Nephron progenitor cell (in vitro differentiated cells): Measurements from ENCODE around the gene MOV10L1.
"Not testable (repeated sequence)": the region's sequence is repeated elsewhere in the genome, so short reads cannot be mapped to it uniquely, and the experiment has no call there.

Source experiments
- DNase-seq: peaks from one replicate; pipeline ENCODE4 v3.0.0; 2021
- H3K27ac Mint-ChIP-seq: 2 replicates; pipeline ENCODE4 v1.8.0; 2021; ENCODE audit warnings: mild to moderate bottlenecking, moderate library complexity, mixed read lengths
- H3K27me3 Mint-ChIP-seq: 2 replicates; pipeline ENCODE4 v1.8.0; 2021; ENCODE audit warnings: mild to moderate bottlenecking, low read depth, mixed read lengths; ENCODE audit not compliant: poor library complexity
- H3K36me3 Mint-ChIP-seq: 2 replicates; pipeline ENCODE4 v1.8.0; 2021; ENCODE audit warnings: low read depth, mixed read lengths
- H3K4me1 Mint-ChIP-seq: 2 replicates; pipeline ENCODE4 v1.8.0; 2021; ENCODE audit warnings: mixed read lengths
- H3K4me3 Mint-ChIP-seq: 2 replicates; pipeline ENCODE4 v1.8.0; 2021; ENCODE audit warnings: mild to moderate bottlenecking, moderate library complexity, mixed read lengths
- H3K9me3 Mint-ChIP-seq: 2 replicates; pipeline ENCODE4 v1.8.0; 2021; ENCODE audit warnings: mild to moderate bottlenecking, moderate library complexity, mixed read lengths
- TF ChIP-seq, protein P1 (sequence below): fragments of 200-600 bp; sonication (generic); IDR thresholded peaks from 2 replicates; pipeline ENCODE4 v1.5.0; 2021; ENCODE audit warnings: antibody characterized with exemption

Gene MOV10L1

DNA sequence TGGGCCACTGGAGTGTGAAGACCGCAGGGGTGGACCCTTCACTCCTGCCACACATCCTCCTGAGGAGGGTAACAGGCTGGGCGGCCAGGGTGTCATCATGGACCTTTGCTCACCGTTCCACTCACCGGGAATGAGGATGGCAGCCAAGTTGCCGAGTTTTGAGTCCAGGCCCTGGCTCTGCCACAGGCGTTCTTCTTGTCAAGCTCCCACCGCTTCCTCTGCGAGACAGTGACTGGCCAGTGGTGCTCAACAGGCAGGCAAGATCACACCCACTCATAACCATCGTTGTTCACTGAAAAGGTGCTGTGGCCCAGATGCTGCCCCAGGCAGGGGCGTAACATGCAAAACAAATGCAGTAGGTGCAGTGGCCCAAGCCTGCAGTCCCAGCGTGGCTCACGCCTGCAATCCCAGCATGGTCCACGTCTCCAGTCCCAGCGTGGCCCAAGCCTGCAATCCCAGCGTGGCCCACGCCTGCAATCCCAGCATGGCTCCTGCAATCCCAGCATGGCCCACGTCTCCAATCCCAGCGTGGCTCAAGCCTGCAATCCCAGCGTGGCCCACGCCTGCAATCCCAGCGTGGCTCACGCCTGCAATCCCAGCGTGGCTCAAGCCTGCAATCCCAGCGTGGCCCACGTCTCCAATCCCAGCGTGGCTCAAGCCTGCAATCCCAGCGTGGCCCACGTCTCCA lies 75.8 kb downstream of the MOV10L1 start:
- TF ChIP-seq, protein P1, sequence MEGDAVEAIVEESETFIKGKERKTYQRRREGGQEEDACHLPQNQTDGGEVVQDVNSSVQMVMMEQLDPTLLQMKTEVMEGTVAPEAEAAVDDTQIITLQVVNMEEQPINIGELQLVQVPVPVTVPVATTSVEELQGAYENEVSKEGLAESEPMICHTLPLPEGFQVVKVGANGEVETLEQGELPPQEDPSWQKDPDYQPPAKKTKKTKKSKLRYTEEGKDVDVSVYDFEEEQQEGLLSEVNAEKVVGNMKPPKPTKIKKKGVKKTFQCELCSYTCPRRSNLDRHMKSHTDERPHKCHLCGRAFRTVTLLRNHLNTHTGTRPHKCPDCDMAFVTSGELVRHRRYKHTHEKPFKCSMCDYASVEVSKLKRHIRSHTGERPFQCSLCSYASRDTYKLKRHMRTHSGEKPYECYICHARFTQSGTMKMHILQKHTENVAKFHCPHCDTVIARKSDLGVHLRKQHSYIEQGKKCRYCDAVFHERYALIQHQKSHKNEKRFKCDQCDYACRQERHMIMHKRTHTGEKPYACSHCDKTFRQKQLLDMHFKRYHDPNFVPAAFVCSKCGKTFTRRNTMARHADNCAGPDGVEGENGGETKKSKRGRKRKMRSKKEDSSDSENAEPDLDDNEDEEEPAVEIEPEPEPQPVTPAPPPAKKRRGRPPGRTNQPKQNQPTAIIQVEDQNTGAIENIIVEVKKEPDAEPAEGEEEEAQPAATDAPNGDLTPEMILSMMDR, result no peak
- H3K27me3 Mint-ChIP-seq, result peaks cover 47% of the 10 kb centered on the region
- peaks cover 12% of the 10 kb centered on the region for H3K4me1 Mint-ChIP-seq
- H3K27ac Mint-ChIP-seq, result no peak overlapping the region
- H3K36me3 Mint-ChIP-seq, result no peaks in the 10 kb centered on the region
- DNase-seq, result no peak
- H3K9me3 Mint-ChIP-seq, result peaks cover 7% of the 10 kb centered on the region
- no peak overlapping the region for H3K4me3 Mint-ChIP-seq

DNA sequence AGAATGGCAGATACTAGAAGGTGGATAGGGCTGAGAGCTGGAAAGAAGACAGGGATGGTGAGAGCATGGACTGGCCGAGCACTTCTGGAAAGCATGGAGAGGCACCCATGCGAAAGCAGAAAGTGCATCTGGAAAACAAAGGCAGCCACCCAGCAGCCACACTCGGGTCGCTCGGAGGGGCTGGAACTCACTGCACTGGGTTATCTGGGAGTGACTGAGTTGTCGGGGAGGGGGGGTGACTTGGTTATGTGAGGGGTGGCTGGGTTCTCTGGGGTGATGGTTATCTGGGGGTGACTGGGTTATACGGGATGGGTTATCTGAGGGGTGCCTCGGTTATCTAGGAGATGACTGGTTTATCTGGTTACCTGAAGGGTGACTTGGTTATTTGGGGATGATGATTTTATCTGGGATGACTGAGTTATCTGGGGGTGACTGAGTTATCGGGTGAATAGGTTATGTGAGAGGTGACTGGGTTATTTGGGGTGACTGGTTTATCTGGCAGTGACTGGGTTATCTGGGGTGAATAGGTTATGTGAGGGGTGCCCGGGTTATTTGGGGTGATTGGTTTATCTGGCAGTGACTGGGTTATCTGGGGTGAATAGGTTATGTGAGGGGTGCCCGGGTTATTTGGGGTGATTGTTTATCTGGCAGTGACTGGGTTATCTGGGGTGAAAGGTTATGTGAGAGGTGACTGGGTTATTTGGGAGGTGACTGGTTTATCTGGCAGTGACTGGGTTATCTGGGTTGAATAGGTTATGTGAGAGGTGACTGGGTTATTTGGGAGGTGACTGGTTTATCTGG lies 78.1 kb downstream of the MOV10L1 start:
- Mint-ChIP-seq H3K4me3 (peak overlapping the region; percentile 43), H3K27me3 (peaks cover 65% of the 10 kb centered on the region), H3K4me1 (peaks cover 9% of the 10 kb centered on the region), H3K27ac (no peak overlapping the region), H3K9me3 (peaks cover 7% of the 10 kb centered on the region), H3K36me3 (no peaks in the 10 kb centered on the region)
- TF ChIP-seq, protein P1, result no peak
- DNase-seq, result peak; percentile 10

DNA sequence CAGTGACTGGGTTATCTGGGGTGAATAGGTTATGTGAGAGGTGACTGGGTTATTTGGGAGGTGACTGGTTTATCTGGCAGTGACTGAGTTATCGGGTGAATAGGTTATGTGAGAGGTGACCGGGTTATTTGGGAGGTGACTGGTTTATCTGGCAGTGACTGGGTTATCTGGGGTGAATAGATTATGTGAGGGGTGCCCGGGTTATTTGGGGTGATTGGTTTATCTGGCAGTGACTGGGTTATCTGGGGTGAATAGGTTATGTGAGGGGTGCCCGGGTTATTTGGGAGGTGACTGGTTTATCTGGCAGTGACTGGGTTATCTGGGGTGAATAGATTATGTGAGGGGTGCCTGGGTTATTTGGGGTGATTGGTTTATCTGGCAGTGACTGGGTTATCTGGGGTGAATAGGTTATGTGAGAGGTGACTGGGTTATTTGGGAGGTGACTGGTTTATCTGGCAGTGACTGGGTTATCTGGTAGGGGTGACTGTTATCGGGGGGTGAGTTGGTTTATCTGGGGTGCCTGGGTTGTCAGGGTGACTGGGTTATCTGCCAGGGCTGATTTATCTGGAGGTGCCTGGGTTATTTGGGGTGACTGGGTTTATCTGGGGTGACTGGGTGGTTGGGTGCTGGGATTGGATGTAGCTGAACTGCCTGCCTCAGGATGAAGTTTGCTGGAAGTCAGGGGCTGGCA lies 78.8 kb downstream of the MOV10L1 start:
- Mint-ChIP-seq H3K27me3 (peaks cover 67% of the 10 kb centered on the region), H3K4me3 (peak overlapping the region; percentile 72)
- H3K4me1 Mint-ChIP-seq, H3K27ac Mint-ChIP-seq, DNase-seq, H3K36me3 Mint-ChIP-seq, H3K9me3 Mint-ChIP-seq: not testable (repeated sequence)

DNA sequence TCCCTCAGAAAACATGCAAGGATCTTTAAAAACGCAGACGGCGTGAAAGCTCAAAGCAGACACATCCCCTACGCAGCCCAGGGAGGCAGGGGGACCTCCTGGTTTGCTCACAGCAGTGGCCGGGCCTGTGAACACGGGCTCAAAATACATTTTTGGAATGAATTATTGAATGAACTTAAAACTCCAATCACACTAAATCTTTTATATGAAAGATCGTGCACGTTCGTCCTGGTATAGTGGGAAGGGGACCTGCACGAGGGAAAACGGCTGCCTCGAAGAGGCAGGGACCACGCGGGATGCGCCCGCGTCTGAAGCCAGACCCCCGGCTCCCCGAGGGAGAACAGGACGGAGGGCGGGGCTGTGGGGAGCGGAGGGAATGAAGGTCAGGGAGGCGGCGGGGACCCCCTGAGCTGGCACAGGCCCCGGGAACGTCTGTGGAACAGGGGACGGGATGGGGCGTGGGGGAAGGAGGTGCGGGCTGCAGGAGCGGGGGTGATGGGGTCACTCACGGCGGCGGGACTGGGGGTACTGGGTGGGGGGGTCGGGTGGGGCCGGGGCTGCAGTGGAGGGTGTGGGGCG lies 79.5 kb downstream of the MOV10L1 start:
- H3K36me3 Mint-ChIP-seq, result no peaks in the 10 kb centered on the region
- H3K27ac Mint-ChIP-seq, result no peak overlapping the region
- peaks cover 70% of the 10 kb centered on the region for H3K27me3 Mint-ChIP-seq
- peaks cover 7% of the 10 kb centered on the region for H3K9me3 Mint-ChIP-seq
- H3K4me1 Mint-ChIP-seq, result peaks cover 5% of the 10 kb centered on the region
- TF ChIP-seq, protein P1, result no peak
- peak overlapping the region; percentile 72 for H3K4me3 Mint-ChIP-seq
- DNase-seq, result peak; percentile 33

DNA sequence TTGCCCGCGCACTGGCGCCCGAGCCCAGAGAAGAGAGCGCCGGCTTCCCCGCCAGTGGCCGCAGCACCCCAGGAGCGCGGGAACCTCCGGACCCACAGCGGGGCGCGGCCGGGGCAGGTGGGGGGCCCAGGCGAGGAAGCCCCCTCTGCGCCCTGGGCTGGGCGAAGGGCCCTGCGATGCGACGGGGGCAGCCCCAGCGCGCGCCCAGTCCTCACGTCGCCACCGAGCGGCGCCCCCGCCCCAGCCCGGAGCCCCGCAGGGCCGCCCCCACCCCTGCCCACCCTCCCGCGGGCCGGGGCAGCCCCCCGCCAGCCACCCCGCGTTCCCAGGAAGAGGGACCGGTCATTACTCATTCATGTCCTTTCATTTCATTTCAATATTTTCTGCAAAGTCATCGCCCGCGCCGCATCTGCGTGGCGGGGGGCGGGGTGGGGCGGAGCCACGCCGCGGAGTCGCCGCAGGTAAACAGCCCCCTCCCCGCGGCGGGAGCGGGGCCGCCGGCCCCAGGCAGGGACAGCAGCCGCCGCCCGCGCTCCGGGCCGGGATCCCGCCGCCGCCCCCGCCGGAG lies 80.1 kb downstream of the MOV10L1 start:
- DNase-seq, result no peak
- peaks cover 7% of the 10 kb centered on the region for H3K9me3 Mint-ChIP-seq
- no peaks in the 10 kb centered on the region for H3K36me3 Mint-ChIP-seq

More for the DNA sequence above, 80.1 kb downstream of the MOV10L1 start:
- peaks cover 5% of the 10 kb centered on the region for H3K4me1 Mint-ChIP-seq
- H3K27ac Mint-ChIP-seq, result no peak overlapping the region
- H3K27me3 Mint-ChIP-seq, result peaks cover 69% of the 10 kb centered on the region
- peak overlapping the region; percentile 71 for H3K4me3 Mint-ChIP-seq
- TF ChIP-seq, protein P1, result no peak
